ENCODE data around the gene DCAF8.

Gene DCAF8

DNA sequence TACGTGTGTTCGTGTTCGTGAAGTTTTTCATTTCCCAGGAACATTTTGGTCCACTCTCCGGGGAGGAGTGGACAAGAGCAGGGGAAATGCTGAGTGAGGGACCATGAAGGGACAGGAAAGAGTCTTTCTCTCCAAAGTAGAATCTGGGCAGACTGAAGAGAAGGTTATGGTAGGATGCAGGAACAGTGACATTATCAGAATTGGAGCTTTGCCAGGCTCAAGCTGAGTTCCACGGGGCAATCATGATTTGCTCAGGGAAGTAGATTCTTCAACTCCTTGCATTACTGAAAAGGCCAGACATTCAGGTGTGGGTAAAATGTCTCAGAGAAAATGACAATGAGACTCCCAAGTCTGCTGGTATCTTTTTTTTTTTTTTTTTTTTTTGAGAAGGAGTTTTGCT lies 94.3 kb downstream of the DCAF8 start:
- no peaks in the 10 kb centered on the region for H3K36me3 Mint-ChIP-seq (ENCODE audit: low read depth)
- no peak for DNase-seq

DNA sequence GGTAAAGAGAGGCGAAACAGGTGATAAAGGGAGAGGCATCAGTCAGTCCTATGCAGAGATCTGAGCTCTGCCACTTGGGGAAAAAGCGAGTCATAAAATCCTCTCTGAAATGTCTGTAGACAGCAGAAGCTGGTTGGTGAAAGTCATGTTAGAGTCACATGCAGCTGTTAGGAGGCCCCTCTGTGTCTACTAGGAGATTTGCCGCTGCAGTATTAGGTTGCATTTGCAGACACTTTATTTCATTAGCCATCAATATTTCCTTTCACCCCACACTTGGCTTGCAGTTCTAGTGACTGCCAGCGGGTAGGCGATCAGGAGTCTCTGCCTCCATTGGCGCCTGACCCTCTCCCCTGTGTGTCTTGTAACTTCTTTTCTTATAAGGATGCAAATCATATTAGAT lies 94.8 kb downstream of the DCAF8 start:
- no peak overlapping the region for H3K27ac Mint-ChIP-seq
- H3K27me3 Mint-ChIP-seq, result peaks cover 21% of the 10 kb centered on the region
- no peaks in the 10 kb centered on the region for H3K9me3 Mint-ChIP-seq
- H3K36me3 Mint-ChIP-seq (ENCODE audit: low read depth), result no peaks in the 10 kb centered on the region
- no peak overlapping the region for H3K4me3 Mint-ChIP-seq
- peaks cover 28% of the 10 kb centered on the region for H3K4me1 Mint-ChIP-seq (ENCODE audit: low read depth)
- DNase-seq, result no peak

More for the DNA sequence above, 94.3 kb downstream of the DCAF8 start:
- no peak overlapping the region for H3K4me3 Mint-ChIP-seq
- H3K27me3 Mint-ChIP-seq, result peaks cover 25% of the 10 kb centered on the region
- H3K9me3 Mint-ChIP-seq, result no peaks in the 10 kb centered on the region
- H3K27ac Mint-ChIP-seq, result no peak overlapping the region
- H3K4me1 Mint-ChIP-seq (ENCODE audit: low read depth), result peaks cover 28% of the 10 kb centered on the region

DNA sequence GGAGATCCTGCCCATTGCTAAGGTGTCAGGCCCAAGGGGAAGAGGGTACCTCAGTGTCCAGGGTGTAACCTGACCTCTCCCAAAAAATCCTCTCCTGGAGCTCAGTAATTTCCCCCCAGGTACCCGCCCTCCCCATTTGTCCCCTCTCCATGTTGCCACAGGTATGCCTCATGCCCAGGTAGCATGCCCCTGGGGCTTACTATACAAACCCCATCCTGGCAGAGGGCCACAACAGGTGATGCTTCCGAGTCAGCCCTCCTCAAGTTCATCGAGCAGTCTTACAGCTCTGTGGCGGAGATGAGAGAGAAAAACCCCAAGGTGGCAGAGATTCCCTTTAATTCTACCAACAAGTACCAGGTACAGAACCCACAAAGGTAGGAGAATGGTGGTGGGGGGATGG lies 95.3 kb downstream of the DCAF8 start:
- Mint-ChIP-seq H3K4me1 (ENCODE audit: low read depth) (peaks cover 28% of the 10 kb centered on the region), H3K36me3 (ENCODE audit: low read depth) (no peaks in the 10 kb centered on the region), H3K4me3 (no peak overlapping the region), H3K27ac (no peak overlapping the region), H3K9me3 (no peaks in the 10 kb centered on the region), H3K27me3 (peaks cover 17% of the 10 kb centered on the region)
- no peak for DNase-seq

DNA sequence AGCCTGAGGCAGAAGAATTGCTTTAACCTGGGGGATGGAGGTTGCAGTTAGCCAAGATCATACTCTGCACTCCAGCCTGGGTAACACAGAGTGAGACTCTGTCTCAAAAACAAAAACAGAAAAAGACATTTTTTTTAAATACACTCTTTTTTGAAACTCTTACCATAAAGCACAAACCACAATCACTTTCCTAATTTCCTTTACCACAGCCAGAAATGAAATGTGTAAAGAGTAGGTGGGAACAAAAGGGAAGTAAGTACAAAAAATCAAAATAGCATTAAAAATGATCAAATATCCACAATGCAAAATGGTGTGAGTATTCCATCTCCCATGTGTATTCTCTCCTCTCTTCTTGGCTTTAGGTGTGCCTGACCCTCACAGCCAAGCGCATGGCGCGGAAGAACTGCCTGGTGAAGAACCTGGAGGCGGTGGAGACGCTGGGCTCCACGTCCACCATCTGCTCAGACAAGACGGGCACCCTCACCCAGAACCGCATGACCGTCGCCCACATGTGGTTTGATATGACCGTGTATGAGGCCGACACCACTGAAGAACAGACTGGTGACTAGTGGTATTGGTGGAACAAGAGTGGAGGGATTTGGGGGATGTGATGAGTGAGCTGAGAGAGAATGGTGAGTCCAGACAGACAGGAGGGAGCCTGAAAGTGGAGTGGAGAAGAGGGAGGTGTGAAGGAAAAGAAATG lies 96.0 kb downstream of the DCAF8 start:
- Mint-ChIP-seq H3K9me3 (no peaks in the 10 kb centered on the region), H3K27ac (no peak overlapping the region), H3K4me1 (ENCODE audit: low read depth) (peaks cover 28% of the 10 kb centered on the region), H3K27me3 (peaks cover 15% of the 10 kb centered on the region), H3K36me3 (ENCODE audit: low read depth) (no peaks in the 10 kb centered on the region), H3K4me3 (no peak overlapping the region)
- DNase-seq, result no peak

All from activated T-cell treated with anti-CD3 and anti-CD28 coated beads, Interleukin-2, amount 50 U/mL, for 24 hours (primary cell).